K562 (cell line): ENCODE measurements around the gene SLC15A3. TPM values are rescaled to one million over a fixed set of nuclear protein-coding genes. Genes with fewer than 3 reads are reported as not detected.

Experiments
- ATAC-seq: fragments of 200-7000 bp; cut with Tn5 transposase; 3 replicates; pipeline ENCODE4 v1.9.1; 2020; ENCODE audit warnings: moderate library complexity
- BruUV-seq: library from RNA; stranded (reverse); fragments of 400-500 nt; replicated peaks from 2 replicates; lab custom pipeline; 2021; lab: Mats Ljungman, UMichigan
- CTCF ChIA-PET: fragments of 300-600 bp; formaldehyde crosslinking; extraction: SDS; loops from one replicate; lab custom pipeline; 2021; ENCODE audit warnings: low intra/inter-chr PET ratio; lab: Yijun Ruan, JAX
- POLR2A ChIA-PET: fragments of 300-600, 350-650 bp; sonication (Branson Sonifier 250); formaldehyde crosslinking; extraction: SDS; loops from one replicate; lab custom pipeline; 2021; ENCODE audit warnings: antibody characterized with exemption, inconsistent platforms; lab: Yijun Ruan, JAX
- DNase-seq, 4 experiments: peaks; one replicate each; pipeline versions ENCODE4 v3.0.0 to v3.0.0-alpha.2; 2011 to 2018; ENCODE audit warnings: low spot score in 3 of 4, mixed read lengths in 3 of 4; ENCODE audit errors: extremely low read depth in 1 of 4
- FAIRE-seq: peaks from 2 replicates; lab custom pipeline; 2011; peaks lifted over from hg19 to GRCh38; lab: Jason Lieb, UNC
- H2AFZ ChIP-seq: 2 replicates; pipeline ENCODE4 v1.6.0; 2011; ENCODE audit warnings: low read depth, low read length, control low read depth, inconsistent platforms
- H3K27ac ChIP-seq: fragments of 200-600 bp; 3 replicates; pipeline ENCODE4 v1.8.0; 2011; ENCODE audit warnings: low read depth, mild to moderate bottlenecking, control low read depth, inconsistent platforms, low read length, moderate library complexity, mixed read lengths; ENCODE audit errors: extremely low read depth
- H3K27me3 ChIP-seq, 2 experiments: fragments of 300-600 bp in 1 of 2; 2 replicates in 1 of 2; 3 replicates in 1 of 2; pipeline versions ENCODE4 v1.6.0 to v1.8.0; 2011; ENCODE audit warnings: inconsistent platforms in 2 of 2, low read length in 2 of 2, mild to moderate bottlenecking in 1 of 2, mixed read lengths in 1 of 2, moderate library complexity in 1 of 2; ENCODE audit not compliant: control insufficient read depth in 2 of 2, insufficient read depth in 2 of 2
- H3K36me3 ChIP-seq: fragments of 300-600 bp; 3 replicates; pipeline ENCODE4 v1.8.0; 2011; ENCODE audit warnings: mild to moderate bottlenecking, low read length, inconsistent platforms; ENCODE audit not compliant: control insufficient read depth, insufficient read depth
- H3K4me1 ChIP-seq, 2 experiments: fragments of 200-600 bp in 1 of 2; replicated peaks in 1 of 2; 2 replicates in 1 of 2; 3 replicates in 1 of 2; pipeline versions ENCODE4 v1.5.1 to v1.8.0; 2011; ENCODE audit warnings: inconsistent platforms in 2 of 2, low read length in 2 of 2, mild to moderate bottlenecking in 1 of 2, mixed read lengths in 1 of 2, moderate library complexity in 1 of 2; ENCODE audit not compliant: control insufficient read depth in 2 of 2, insufficient read depth in 2 of 2
- H3K4me2 ChIP-seq: 2 replicates; pipeline ENCODE4 v1.6.1; 2011; ENCODE audit warnings: low read length, control low read depth, inconsistent platforms, mixed read lengths; ENCODE audit not compliant: insufficient read depth
- H3K4me3 ChIP-seq: fragments of 200-600 bp; sonication (generic), shearing (Covaris generic); 2 replicates; pipeline ENCODE4 v1.5.1; 2016; ENCODE audit warnings: control low read depth, inconsistent platforms
- H3K79me2 ChIP-seq: fragments of 200-600 bp; 3 replicates; pipeline ENCODE4 v1.8.0; 2011; ENCODE audit warnings: low read length, inconsistent platforms; ENCODE audit not compliant: control insufficient read depth, insufficient read depth
- H3K9ac ChIP-seq, 2 experiments: 2 replicates each; pipeline versions ENCODE4 v1.6.0 to v1.6.1; 2011; ENCODE audit warnings: low read depth in 2 of 2, low read length in 2 of 2, control low read depth in 1 of 2, inconsistent platforms in 1 of 2, mild to moderate bottlenecking in 1 of 2, mixed read lengths in 1 of 2; ENCODE audit not compliant: insufficient read depth in 1 of 2
- H3K9me1 ChIP-seq: one replicate; pipeline ENCODE4 v1.6.0; 2011; ENCODE audit warnings: inconsistent platforms, mild to moderate bottlenecking, low read length, moderate library complexity; ENCODE audit not compliant: control insufficient read depth, insufficient read depth
- H3K9me3 ChIP-seq: replicated peaks from 2 replicates; pipeline ENCODE4 v1.5.1; 2011; ENCODE audit warnings: low read depth, low read length, inconsistent platforms; ENCODE audit not compliant: control insufficient read depth, insufficient read depth
- H4K20me1 ChIP-seq: replicated peaks from 2 replicates; pipeline ENCODE4 v1.6.1; 2011; ENCODE audit warnings: low read length, inconsistent platforms, mixed read lengths; ENCODE audit not compliant: control insufficient read depth, insufficient read depth
- CBX5 ChIP-seq: IDR thresholded peaks from 2 replicates; pipeline ENCODE4 v1.6.1; 2014; ENCODE audit warnings: low read depth, borderline replicate concordance
- CREB3 ChIP-seq: fragments of 450-650 bp; conservative IDR thresholded peaks from 2 replicates; pipeline ENCODE4 v1.6.1; 2016; ENCODE audit warnings: missing genetic modification characterization, low read depth, mild to moderate bottlenecking, missing compliant biosample characterization, moderate library complexity
- E2F5 ChIP-seq: sonication (generic); formaldehyde crosslinking; IDR thresholded peaks from 2 replicates; pipeline ENCODE4 v1.8.0; 2022; ENCODE audit warnings: mild to moderate bottlenecking, missing genetic modification reagents
- EP400 ChIP-seq: fragments of 450-650 bp; IDR thresholded peaks from 2 replicates; pipeline ENCODE4 v1.6.1; 2017; ENCODE audit warnings: antibody characterized with exemption, mild to moderate bottlenecking, moderate library complexity
- ETS1 ChIP-seq: conservative IDR thresholded peaks from 2 replicates; pipeline ENCODE4 v1.6.1; 2011; ENCODE audit warnings: low read depth, mild to moderate bottlenecking, low read length; ENCODE audit not compliant: control insufficient read depth
- GMEB1 ChIP-seq: fragments of 250-450 bp; sonication (Bioruptor Pico); IDR thresholded peaks from 2 replicates; pipeline ENCODE4 v1.4.0; 2020; ENCODE audit warnings: mild to moderate bottlenecking
- HBP1 ChIP-seq: fragments of 450-650 bp; formaldehyde crosslinking; IDR thresholded peaks from 2 replicates; pipeline ENCODE4 v1.4.0; 2022; ENCODE audit warnings: missing genetic modification characterization
- HDAC6 ChIP-seq: IDR thresholded peaks from 2 replicates; pipeline ENCODE4 v1.6.1; 2012; ENCODE audit warnings: low read depth, mild to moderate bottlenecking, control low read depth, inconsistent platforms, low read length, moderate library complexity
- KDM2B ChIP-seq: fragments of 250-450 bp; sonication (Bioruptor Pico); IDR thresholded peaks from 2 replicates; pipeline ENCODE4 v1.8.0; 2021; ENCODE audit warnings: mild to moderate bottlenecking, moderate library complexity
- MEF2A ChIP-seq: IDR thresholded peaks from 2 replicates; pipeline ENCODE4 v1.6.1; 2011; ENCODE audit warnings: low read depth, mild to moderate bottlenecking, low read length, moderate library complexity; ENCODE audit not compliant: control insufficient read depth
- RBM39 ChIP-seq: fragments of 200-400 bp; formaldehyde crosslinking; optimal IDR thresholded peaks from 2 replicates; pipeline ENCODE3; 2018; ENCODE audit warnings: low read depth, low read length
- SP1 ChIP-seq: sonication (generic); formaldehyde crosslinking; IDR thresholded peaks from 2 replicates; pipeline ENCODE4 v1.8.1; 2022; ENCODE audit warnings: mild to moderate bottlenecking, missing genetic modification reagents
- SUPT5H ChIP-seq: fragments of 450-650 bp; IDR thresholded peaks from 2 replicates; pipeline ENCODE4 v1.6.1; 2016
- XRCC5 ChIP-seq: fragments of 200-400 bp; formaldehyde crosslinking; IDR thresholded peaks from 2 replicates; pipeline ENCODE4 v1.6.1; 2017; ENCODE audit warnings: low read depth, mild to moderate bottlenecking, low read length
- ZNF561 ChIP-seq: fragments of 450-650 bp; formaldehyde crosslinking; conservative IDR thresholded peaks from 2 replicates; pipeline ENCODE4 v1.4.0; 2020; ENCODE audit warnings: mild to moderate bottlenecking, moderate library complexity
- ZNF780A ChIP-seq: fragments of 250-450 bp; sonication (Bioruptor Pico); IDR thresholded peaks from 2 replicates; pipeline ENCODE4 v1.5.0; 2021; ENCODE audit warnings: mild to moderate bottlenecking
- WGBS: fragments of 100-300 bp; shearing (Covaris generic); methylation state at CpG from one replicate; pipeline ENCODE4 v1.1.6; 2016; ENCODE audit warnings: low coverage, mixed read lengths; ENCODE audit not compliant: insufficient coverage; ENCODE audit errors: missing lambda C conversion rate; 5-methylcytosine and 5-hydroxymethylcytosine counted together
- in situ Hi-C: fragments of 300-500 bp; cut with MboI; formaldehyde crosslinking; loops from 4 replicates; pipeline ENCODE4 v1.15.0; 2018; ENCODE audit warnings: inconsistent platforms, mixed read lengths
- intact Hi-C: fragments of 100-400 bp; cut with micrococcal nuclease; formaldehyde crosslinking; loops from 2 replicates; pipeline ENCODE4 v1.14.2; 2022
- polyA plus RNA-seq, 8 experiments: library from polyadenylated mRNA; depleted of rRNA in 4 of 8; stranded (reverse) in 5 of 8; unstranded in 3 of 8; fragments of >200 nt; fragmentation: Nextera tagmentation in 2 of 8; fragmentation: Illumina TruSeq in 1 of 8; extraction: Ambion mirVana in 2 of 8; extraction: Trizol in 1 of 8; gene quantifications; 2 replicates each; pipeline versions ENCODE4 v1.2.1 to v1.2.3, GENCODE V29; 2011 to 2014; ENCODE audit warnings: inconsistent platforms in 1 of 8, missing spikeins in 1 of 8
- total RNA-seq, 7 experiments: library from RNA; depleted of rRNA in 6 of 7; stranded (reverse); fragments of >200 nt in 6 of 7; fragmentation: Illumina TruSeq in 2 of 7; extraction: Trizol in 2 of 7; gene quantifications; 2 replicates each; pipeline versions ENCODE4 v1.2.1 to v1.2.3, GENCODE V29; 2011 to 2021; ENCODE audit warnings: low replicate concordance in 1 of 7

Gene SLC15A3
- total and polyA plus RNA-seq, 9 of the 15 experiments (the other 6 are each of a cell fraction or from before 2014, with no cell fraction given): 0.07 to 0.27 TPM; not detected in 7

GRCh38 chr11:60934790-60935605, 17.0 kb downstream of the SLC15A3 start:
- WGBS: 5% methylated on average over 19 of the region's 21 CpGs
- BruUV-seq: no TSS peak

More at GRCh38 chr11:60934790-60935605, 17.0 kb downstream of the SLC15A3 start:
- Histone ChIP-seq H3K79me2 (no peaks in the 10 kb centered on the region), H4K20me1 (peaks cover 23% of the 10 kb centered on the region), H2AFZ (no peak overlapping the region), H3K9me1 (no peaks in the 10 kb centered on the region), H3K4me2 (no peak overlapping the region), H3K4me3 (no peak overlapping the region), H3K27me3 (peaks cover 69 to 93% of the 10 kb centered on the region in 2 experiments), H3K36me3 (no peaks in the 10 kb centered on the region), H3K9ac (no peak overlapping the region), H3K27ac (no peak overlapping the region), H3K9me3 (no peaks in the 10 kb centered on the region), H3K4me1 (peaks cover 0 to 24% of the 10 kb centered on the region in 2 experiments; a peak in 1 of 5 replicates)
- FAIRE-seq: no peak
- in situ Hi-C loops: no loop called here
- ChIA-PET CTCF (no interaction called here), POLR2A (interaction anchor here (1.1 kb wide), 1 partner anchor 17 kb away, joined by 3 read pairs; no protein-coding TSS in a partner anchor)
- DNase-seq: no peak
- intact Hi-C loops: no loop called here
- no peak for ATAC-seq
- TF ChIP-seq SP1 (CRISPR knock-in tag): no peak
- no peak for TF ChIP-seq GMEB1
- no peak for TF ChIP-seq MEF2A
- no peak for TF ChIP-seq XRCC5
- TF ChIP-seq HDAC6: no peak
- no peak for TF ChIP-seq E2F5
- TF ChIP-seq RBM39: no peak
- no peak for TF ChIP-seq ETS1
- no peak for TF ChIP-seq CREB3 (tag)
- no peak for TF ChIP-seq SUPT5H
- no peak for TF ChIP-seq ZNF561 (CRISPR knock-in tag)
- TF ChIP-seq HBP1 (CRISPR knock-in tag): no peak
- no peak for TF ChIP-seq KDM2B
- no peak for TF ChIP-seq EP400
- no peak for TF ChIP-seq CBX5
- TF ChIP-seq ZNF780A (CRISPR knock-in tag): no peak
